ENCODE data around the gene RNF8.

GRCh38 chr6:37438930-37439329 is 85.1 kb downstream of the RNF8 start:
- TF ChIP-seq CTCF (IDR thresholded peaks at IDR 0.05 in 4 of 5, conservative IDR thresholded peaks at IDR 0.05 in 1 of 5) = no peak
- no peak for TF ChIP-seq POLR2A (IDR thresholded peaks at IDR 0.05)

Measured in gastrocnemius medialis (tissue), 4 donors.